GM19468 (cell line): ENCODE measurements around the gene ZNF490.

Experiments
- ATAC-seq: cut with Tn5 transposase; IDR thresholded peaks from one replicate; pipeline ENCODE4 v1.9.1; 2021; ENCODE audit warnings: mild to moderate bottlenecking, moderate library complexity, moderate number of reproducible peaks; ENCODE audit not compliant: unreplicated experiment; ENCODE audit errors: extremely low read depth

Gene ZNF490

GRCh38 chr19:12546068-12546467, 64.5 kb downstream of the ZNF490 start:
- no peak for ATAC-seq

GRCh38 chr19:12545267-12545666, 65.3 kb downstream of the ZNF490 start:
- no peak for ATAC-seq

GRCh38 chr19:12544401-12544876, 66.2 kb downstream of the ZNF490 start:
- ATAC-seq: no peak

- ATAC-seq: no peak
These were observed 66.8 kb downstream of the ZNF490 start for GRCh38 chr19:12543855-12544254.
